ENCODE measurements around the gene DDX3X. TPM values are rescaled to one million over a fixed set of nuclear protein-coding genes. Genes with fewer than 3 reads are reported as not detected.

DDX3X gene
- total and polyA plus RNA-seq, 10 of the 15 experiments (the other 5 are each of a cell fraction or from before 2014, with no cell fraction given): 52.0 to 283 (median 172) TPM

GRCh38 chrX:41339148-41339547 lies 5.2 kb downstream of the DDX3X start:
- H3K4me2 ChIP-seq (ENCODE audit: control insufficient read depth, insufficient read depth): peak overlapping the region; percentile 17
- intact Hi-C loops (cut with micrococcal nuclease; ENCODE audit: unreplicated experiment): loop anchor here (10.0 kb wide), 2 partner anchors 396 to 464 kb away; no protein-coding TSS in a partner anchor
- no peak overlapping the region for H3K9ac ChIP-seq (ENCODE audit: control insufficient read depth, insufficient read depth, low read length)
- H3K79me2 ChIP-seq (ENCODE audit: control insufficient read depth, insufficient read depth, low read length): peaks cover 77% of the 10 kb centered on the region
- H3K9me3 ChIP-seq (replicated peaks; ENCODE audit: control insufficient read depth, insufficient read depth, low read length): no peaks in the 10 kb centered on the region
- WGBS (ENCODE audit: insufficient coverage, insufficient replicate concordance, low lambda C conversion rate, missing lambda C conversion rate): 77% methylated on average over 4 of the region's 4 CpGs
- peak; percentile 45; the same call in 1 of the 2 replicates for TF ChIP-seq WRNIP1 (IDR thresholded peaks at IDR 0.05; ENCODE audit: borderline replicate concordance, low read depth, low read length)
- no peak for TF ChIP-seq MEF2A (IDR thresholded peaks at IDR 0.05; ENCODE audit: insufficient read depth, low read depth, low read length)
- no peak for TF ChIP-seq IRF4 (IDR thresholded peaks at IDR 0.05; ENCODE audit: low read depth, low read length)
- TF ChIP-seq POLR2AphosphoS5 (IDR thresholded peaks at IDR 0.05; ENCODE audit: low read length): peak; percentile 72
- DNase-seq (ENCODE audit: low read depth, low spot score) (no peak), ATAC-seq (no peak), FAIRE-seq (no peak)
- peak overlapping the region; percentile 9; the same call in 1 of the 2 replicates for H3K4me3 ChIP-seq
- H4K20me1 ChIP-seq (ENCODE audit: control insufficient read depth, insufficient read depth): peaks cover 20% of the 10 kb centered on the region
- no peaks in the 10 kb centered on the region for H3K4me1 ChIP-seq (ENCODE audit: control insufficient read depth, insufficient read depth, low read length)
- RAD21 ChIA-PET (ENCODE audit: unreplicated experiment): interaction anchor here (1.9 kb wide), 1 partner anchor 8 kb away, joined by 5 read pairs; no protein-coding TSS in a partner anchor
- SMC1A ChIA-PET (ENCODE audit: uncharacterized antibody, unreplicated experiment): interaction anchor here (0.6 to 2.1 kb wide), 5 partner anchors 10 to 159 kb away, joined by 3 to 8 read pairs (median 3); no protein-coding TSS in a partner anchor
- CTCF ChIA-PET: interaction anchor here (0.6 kb wide), 1 partner anchor 1651 kb away, joined by 3 read pairs; no protein-coding TSS in a partner anchor
- BruUV-seq (replicated peaks): no TSS peak
- no peaks in the 10 kb centered on the region for H3K27me3 ChIP-seq (replicated peaks in 1 of 2; ENCODE audit: control insufficient read depth in 2 of 2, insufficient read depth in 2 of 2, low read length in 1 of 2)
- peaks cover 10 to 40% of the 10 kb centered on the region in 2 experiments for H3K36me3 ChIP-seq (ENCODE audit: control insufficient read depth in 2 of 2, insufficient read depth in 2 of 2, low read length in 1 of 2)
- no peak overlapping the region for H3K27ac ChIP-seq (ENCODE audit: control insufficient read depth, insufficient read depth)
- in situ Hi-C loops (cut with MboI): loop anchor here (10.0 kb wide), 1 partner anchor 694 kb away; the partner anchor contains the start of gene CXorf38
- H2AFZ ChIP-seq (ENCODE audit: control insufficient read depth, low read depth, low read length): no peak overlapping the region
- POLR2A ChIA-PET: interaction anchor here (0.5 to 1.9 kb wide), 3 partner anchors 9 to 376 kb away, joined by 3 to 4 read pairs (median 3); no protein-coding TSS in a partner anchor

GRCh38 chrX:41344053-41344452 lies 10.1 kb downstream of the DDX3X start:
- 90% methylated on average over 9 of the region's 9 CpGs for WGBS (ENCODE audit: insufficient coverage, insufficient replicate concordance, low lambda C conversion rate, missing lambda C conversion rate)
- no peak overlapping the region for H3K4me2 ChIP-seq (ENCODE audit: control insufficient read depth, insufficient read depth)
- H3K36me3 ChIP-seq (ENCODE audit: control insufficient read depth in 2 of 2, insufficient read depth in 2 of 2, low read length in 1 of 2): peaks cover 17 to 66% of the 10 kb centered on the region in 2 experiments
- H3K4me1 ChIP-seq (ENCODE audit: control insufficient read depth, insufficient read depth, low read length): no peaks in the 10 kb centered on the region
- H3K9me3 ChIP-seq (replicated peaks; ENCODE audit: control insufficient read depth, insufficient read depth, low read length): no peaks in the 10 kb centered on the region
- 0 out of 2 replicates have a peak, but pooled peaks cover 4% of the 10 kb centered on the region for H4K20me1 ChIP-seq (ENCODE audit: control insufficient read depth, insufficient read depth)
- FAIRE-seq (no peak), ATAC-seq (no peak), DNase-seq (ENCODE audit: low read depth, low spot score) (no peak)
- ChIA-PET SMC1A (ENCODE audit: uncharacterized antibody, unreplicated experiment) (no interaction called here), RAD21 (ENCODE audit: unreplicated experiment) (no interaction called here), CTCF (no interaction called here), POLR2A (interaction anchor here (1.6 kb wide), 1 partner anchor 11 kb away, joined by 4 read pairs; no protein-coding TSS in a partner anchor)
- H3K79me2 ChIP-seq (ENCODE audit: control insufficient read depth, insufficient read depth, low read length): peaks cover 29% of the 10 kb centered on the region
- in situ Hi-C loops (cut with MboI) (no loop called here), intact Hi-C loops (cut with micrococcal nuclease; ENCODE audit: unreplicated experiment) (no loop called here)
- no peak overlapping the region for H2AFZ ChIP-seq (ENCODE audit: control insufficient read depth, low read depth, low read length)
- H3K27ac ChIP-seq (ENCODE audit: control insufficient read depth, insufficient read depth): no peak overlapping the region
- H3K27me3 ChIP-seq (replicated peaks in 1 of 2; ENCODE audit: control insufficient read depth in 2 of 2, insufficient read depth in 2 of 2, low read length in 1 of 2): no peaks in the 10 kb centered on the region
- H3K9ac ChIP-seq (ENCODE audit: control insufficient read depth, insufficient read depth, low read length): no peak overlapping the region
- no peak for TF ChIP-seq CHD1 (IDR thresholded peaks at IDR 0.05; ENCODE audit: low read depth, low read length)
- TF ChIP-seq ATF7 (IDR thresholded peaks at IDR 0.05; ENCODE audit: low read depth): no peak
- TF ChIP-seq ZNF384 (IDR thresholded peaks at IDR 0.05; ENCODE audit: borderline replicate concordance, low read depth, low read length): no peak
- peak; percentile 64 for TF ChIP-seq POLR2AphosphoS5 (IDR thresholded peaks at IDR 0.05; ENCODE audit: low read length)
- TF ChIP-seq RB1 (IDR thresholded peaks at IDR 0.05; ENCODE audit: borderline replicate concordance): no peak
- no peak for TF ChIP-seq IKZF1 (conservative IDR thresholded peaks at IDR 0.05)
- no peak for TF ChIP-seq SREBF2 (IDR thresholded peaks at IDR 0.05; ENCODE audit: low read length)
- TF ChIP-seq, protein P1, sequence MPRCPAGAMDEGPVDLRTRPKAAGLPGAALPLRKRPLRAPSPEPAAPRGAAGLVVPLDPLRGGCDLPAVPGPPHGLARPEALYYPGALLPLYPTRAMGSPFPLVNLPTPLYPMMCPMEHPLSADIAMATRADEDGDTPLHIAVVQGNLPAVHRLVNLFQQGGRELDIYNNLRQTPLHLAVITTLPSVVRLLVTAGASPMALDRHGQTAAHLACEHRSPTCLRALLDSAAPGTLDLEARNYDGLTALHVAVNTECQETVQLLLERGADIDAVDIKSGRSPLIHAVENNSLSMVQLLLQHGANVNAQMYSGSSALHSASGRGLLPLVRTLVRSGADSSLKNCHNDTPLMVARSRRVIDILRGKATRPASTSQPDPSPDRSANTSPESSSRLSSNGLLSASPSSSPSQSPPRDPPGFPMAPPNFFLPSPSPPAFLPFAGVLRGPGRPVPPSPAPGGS (IDR thresholded peaks at IDR 0.05; ENCODE audit: borderline replicate concordance, insufficient read depth, low read depth, low read length, poor library complexity, severe bottlenecking): no peak
- TF ChIP-seq ESRRA (IDR thresholded peaks at IDR 0.05; ENCODE audit: low read length): no peak
- no peak for TF ChIP-seq POU2F2 (IDR thresholded peaks at IDR 0.05; ENCODE audit: borderline replicate concordance, low read depth, low read length)
- 0 out of 2 replicates have a peak, but pooled peaks have one; percentile 55 for TF ChIP-seq MLLT1 (IDR thresholded peaks at IDR 0.05)
- BruUV-seq (replicated peaks): no TSS peak
- no peak overlapping the region for H3K4me3 ChIP-seq

All from GM12878 (cell line).